ENCODE data around the gene OR1L4. TPM values are rescaled to one million over a fixed set of nuclear protein-coding genes. Genes with fewer than 3 reads are reported as not detected.

Gene OR1L4
- not detected in 2 replicates for total RNA-seq

DNA sequence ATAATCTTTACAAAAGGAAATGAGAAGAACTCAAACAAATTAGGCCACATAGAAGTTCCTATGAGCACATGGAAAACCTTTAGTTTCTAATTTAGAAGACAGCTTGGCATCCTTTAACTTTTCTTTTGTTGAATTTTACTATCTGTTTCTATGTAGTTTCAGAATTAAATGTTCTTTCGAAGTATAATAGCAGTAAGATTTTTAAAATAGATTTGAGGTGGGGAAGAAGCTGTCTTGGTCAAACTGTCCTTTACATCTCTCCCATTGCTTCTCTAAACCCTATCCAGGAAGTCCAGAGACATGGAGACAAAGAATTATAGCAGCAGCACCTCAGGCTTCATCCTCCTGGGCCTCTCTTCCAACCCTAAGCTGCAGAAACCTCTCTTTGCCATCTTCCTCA, at the start of gene OR1L4:
TSS of gene OR1L4 (plus strand) at position 301 of the 400 bp plus-strand sequence. CDS start at position 301, 0 bp downstream.

DNA sequence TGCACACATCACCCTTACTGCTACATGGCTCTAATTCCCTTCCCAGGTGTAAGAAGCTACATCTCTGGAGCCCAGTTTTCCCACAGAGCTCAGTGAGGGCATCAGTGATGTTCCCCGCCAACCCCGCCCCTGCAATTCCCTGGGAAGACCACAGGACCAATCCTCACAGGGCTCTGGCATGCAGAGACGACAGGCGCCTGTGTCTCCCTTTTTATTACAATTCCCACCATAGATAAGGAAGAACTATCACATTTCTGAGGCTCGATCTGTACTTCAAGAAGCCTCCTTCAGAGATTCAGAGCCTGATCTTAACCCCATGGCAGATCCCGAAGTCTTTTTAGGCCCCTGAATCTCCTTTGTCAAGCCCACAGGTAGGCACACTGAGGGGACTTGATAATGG, 18.2 kb downstream of the OR1L4 start, which contains the start of gene OR1L6:
TSS of gene OR1L6 (plus strand) at position 301 of the 400 bp plus-strand sequence. CDS start 7,545 bp downstream, outside the sequence.

Other genes with a start within 250 kb of the OR1L4 start
- gene OR1J1, start 246.1 kb upstream of the OR1L4 start, total RNA-seq, result not detected in 2 replicates
- not detected in 2 replicates for gene OR1J2, start 213.2 kb upstream of the OR1L4 start, total RNA-seq
- gene OR1J4, start 204.8 kb upstream of the OR1L4 start, total RNA-seq, result not detected in 2 replicates
- gene OR1N1, start 196.7 kb upstream of the OR1L4 start, total RNA-seq, result not detected in 2 replicates
- gene OR1N2, start 170.9 kb upstream of the OR1L4 start, total RNA-seq, result not detected in 2 replicates
- under 0.01 and 0.22 TPM in 2 replicates for gene OR1L8, start 140.6 kb upstream of the OR1L4 start, total RNA-seq
- gene OR1Q1, start 109.3 kb upstream of the OR1L4 start, total RNA-seq, result not detected in 2 replicates
- 0.14 TPM in 1 of 2 replicates, not detected in the other for gene OR1B1, start 66.4 kb upstream of the OR1L4 start, total RNA-seq
- gene OR1L1, start 62.3 kb upstream of the OR1L4 start, total RNA-seq, result not detected in 2 replicates
- gene OR1L3, start 48.9 kb upstream of the OR1L4 start, total RNA-seq, result not detected in 2 replicates
- not detected in 2 replicates for gene OR1L6, start 18.3 kb downstream of the OR1L4 start, total RNA-seq
- gene OR5C1, start 64.9 kb downstream of the OR1L4 start, total RNA-seq, result not detected in 2 replicates
- not detected in 2 replicates for gene OR1K1, start 76.1 kb downstream of the OR1L4 start, total RNA-seq
- 46.6 and 53.5 TPM in 2 replicates for gene PDCL, start 104.6 kb downstream of the OR1L4 start, total RNA-seq
- 77.5 and 85.1 TPM in 2 replicates for gene RC3H2, start 181.4 kb downstream of the OR1L4 start, total RNA-seq
- 13.2 and 16.5 TPM in 2 replicates for gene ZBTB6, start 189.3 kb downstream of the OR1L4 start, total RNA-seq
- gene ZBTB26, start 207.5 kb downstream of the OR1L4 start, total RNA-seq, result 6.0 and 6.3 TPM in 2 replicates
- gene RABGAP1, start 217.0 kb downstream of the OR1L4 start, total RNA-seq, result 57.8 and 58.8 TPM in 2 replicates

All from thoracic aorta endothelial cell (primary cell).